Skeletal muscle cell (primary cell): ENCODE measurements around the gene SUN1.
A peak's percentile ranks its signal among the peaks of the same experiment; 100 is the strongest.
"Not testable (repeated sequence)": the region's sequence is repeated elsewhere in the genome, so short reads cannot be mapped to it uniquely, and the experiment has no call there.

ENCODE experiments used
- DNase-seq: peaks from one replicate; pipeline ENCODE4 v3.0.0-alpha.2; 2010; ENCODE audit warnings: low read depth
- H3K4me3 ChIP-seq: 2 replicates; pipeline ENCODE4 v1.5.1; 2011; ENCODE audit warnings: low read depth, mild to moderate bottlenecking, control low read depth, low read length, moderate library complexity

Gene SUN1

GRCh38 chr7:803243-803635 is 29.0 kb upstream of the SUN1 start:
- DNase-seq = no peak
- no peak overlapping the region for H3K4me3 ChIP-seq

GRCh38 chr7:803796-804195 is 28.5 kb upstream of the SUN1 start:
- H3K4me3 ChIP-seq, DNase-seq: not testable (repeated sequence)

GRCh38 chr7:805261-805660 is 27.0 kb upstream of the SUN1 start:
- no peak overlapping the region for H3K4me3 ChIP-seq
- DNase-seq = no peak

- peak overlapping the region; percentile 57 for H3K4me3 ChIP-seq
- no peak for DNase-seq
Measured at GRCh38 chr7:815284-816216, 16.7 kb upstream of the SUN1 start.

- DNase-seq = peak; percentile 91
- peak overlapping the region; percentile 77 for H3K4me3 ChIP-seq
Measured at GRCh38 chr7:816300-816750, 16.0 kb upstream of the SUN1 start.

GRCh38 chr7:816751-817671 is 15.3 kb upstream of the SUN1 start:
- H3K4me3 ChIP-seq = peak overlapping the region; percentile 77
- no peak for DNase-seq

GRCh38 chr7:818031-818699 is 14.1 kb upstream of the SUN1 start:
- DNase-seq = no peak
- H3K4me3 ChIP-seq = no peak overlapping the region

- no peak overlapping the region for H3K4me3 ChIP-seq
- DNase-seq = no peak
Measured at GRCh38 chr7:820341-820740, 11.9 kb upstream of the SUN1 start.

GRCh38 chr7:821688-822087 is 10.6 kb upstream of the SUN1 start:
- no peak overlapping the region for H3K4me3 ChIP-seq
- DNase-seq = no peak

GRCh38 chr7:822692-823276 is 9.5 kb upstream of the SUN1 start:
- DNase-seq = no peak
- H3K4me3 ChIP-seq = no peak overlapping the region

- DNase-seq = no peak
- H3K4me3 ChIP-seq = no peak overlapping the region
Measured at GRCh38 chr7:823649-824048, 8.6 kb upstream of the SUN1 start.

GRCh38 chr7:824081-824480 is 8.2 kb upstream of the SUN1 start:
- DNase-seq = no peak

GRCh38 chr7:824664-825063 is 7.6 kb upstream of the SUN1 start:
- H3K4me3 ChIP-seq = no peak overlapping the region
- no peak for DNase-seq

More at GRCh38 chr7:824081-824480, 8.2 kb upstream of the SUN1 start:
- no peak overlapping the region for H3K4me3 ChIP-seq

GRCh38 chr7:825386-825785 is 6.9 kb upstream of the SUN1 start:
- no peak overlapping the region for H3K4me3 ChIP-seq
- DNase-seq = no peak

GRCh38 chr7:826230-826917 is 5.9 kb upstream of the SUN1 start:
- DNase-seq = no peak
- no peak overlapping the region for H3K4me3 ChIP-seq

- H3K4me3 ChIP-seq = no peak overlapping the region
- no peak for DNase-seq
Measured at GRCh38 chr7:828793-829561, 3.3 kb upstream of the SUN1 start.

- no peak overlapping the region for H3K4me3 ChIP-seq
- DNase-seq = no peak
Measured at GRCh38 chr7:830069-830468, 2.2 kb upstream of the SUN1 start.

GRCh38 chr7:831596-832166 is 595 bp upstream of the SUN1 start:
- peak; percentile 57 for DNase-seq
- no peak overlapping the region for H3K4me3 ChIP-seq
